ENCODE measurements around the gene KCMF1.
A peak's percentile ranks its signal among the peaks of the same experiment; 100 is the strongest.
"Not testable (repeated sequence)": the region's sequence is repeated elsewhere in the genome, so short reads cannot be mapped to it uniquely, and the experiment has no call there.

KCMF1 gene

GRCh38 chr2:84970868-84971509 is at the start of gene KCMF1:
Gene KCMF1, plus strand, starts transcription at chr2:84971161. Its CDS starts 291 bp downstream, at chr2:84971452.
- peak in 1 of 2 donors; percentile 70 for DNase-seq

DNA sequence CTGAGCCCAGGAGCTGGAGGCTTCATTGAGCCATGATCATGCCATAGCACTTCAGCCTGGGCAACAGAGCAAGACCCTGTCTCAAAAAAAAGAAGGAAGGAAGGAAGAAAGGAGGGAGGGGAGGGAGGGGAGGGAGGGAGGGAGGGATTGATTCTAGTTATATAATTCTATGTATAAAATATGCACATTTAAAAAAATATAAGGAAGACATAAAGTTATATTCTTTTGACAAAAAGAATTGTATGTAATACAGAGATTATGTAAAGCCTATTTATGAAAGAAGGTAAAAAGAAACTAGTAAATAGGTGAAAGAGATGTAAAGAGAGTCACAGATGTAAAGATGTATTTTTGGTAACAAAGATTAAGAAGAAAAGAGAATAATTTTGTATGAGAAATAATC is 48.0 kb upstream of the KCMF1 start:
- no peak for DNase-seq

DNA sequence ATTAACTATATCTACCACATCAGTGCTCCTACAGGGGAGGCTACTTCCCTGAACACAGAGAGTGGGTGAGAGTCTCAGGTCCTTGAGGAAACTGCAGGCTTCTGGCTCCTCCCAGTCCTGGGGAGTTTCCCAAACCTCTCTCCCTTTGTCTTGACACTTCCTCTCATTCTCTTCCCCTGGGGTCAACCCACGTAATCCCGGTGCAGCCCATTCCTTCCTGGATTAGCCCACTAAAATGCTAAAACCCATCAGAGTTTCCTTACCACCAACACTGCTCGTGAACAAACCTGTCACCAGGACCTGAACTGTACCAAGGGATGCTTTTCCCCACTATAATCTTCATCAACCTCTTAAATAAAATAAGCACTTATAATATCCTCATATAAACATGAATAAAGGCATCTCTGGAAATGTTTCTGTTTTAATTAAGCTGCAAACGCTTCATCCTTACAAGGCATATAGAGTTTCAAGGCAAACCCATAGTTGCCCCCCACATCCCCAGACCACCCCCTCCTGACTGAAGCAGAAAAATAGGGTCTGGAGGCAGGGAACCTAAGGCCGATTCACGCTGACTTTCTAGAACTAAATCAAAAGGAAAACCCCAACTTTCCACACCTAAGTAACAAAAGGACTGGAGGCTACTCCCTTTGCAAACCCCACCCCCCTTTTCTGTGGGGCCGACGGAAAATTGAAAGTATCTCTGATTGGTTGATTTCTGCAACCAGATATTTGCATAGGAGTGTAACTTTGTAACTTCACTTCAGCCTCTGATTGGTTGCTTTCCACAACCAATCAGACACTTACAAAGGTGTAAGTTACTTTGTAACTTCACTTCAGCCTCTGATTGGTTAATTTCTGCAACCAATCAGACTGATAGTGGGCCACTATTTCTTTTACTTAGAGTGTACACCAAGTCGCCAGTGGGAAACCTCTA is 46.5 kb upstream of the KCMF1 start:
- no peak for DNase-seq

DNA sequence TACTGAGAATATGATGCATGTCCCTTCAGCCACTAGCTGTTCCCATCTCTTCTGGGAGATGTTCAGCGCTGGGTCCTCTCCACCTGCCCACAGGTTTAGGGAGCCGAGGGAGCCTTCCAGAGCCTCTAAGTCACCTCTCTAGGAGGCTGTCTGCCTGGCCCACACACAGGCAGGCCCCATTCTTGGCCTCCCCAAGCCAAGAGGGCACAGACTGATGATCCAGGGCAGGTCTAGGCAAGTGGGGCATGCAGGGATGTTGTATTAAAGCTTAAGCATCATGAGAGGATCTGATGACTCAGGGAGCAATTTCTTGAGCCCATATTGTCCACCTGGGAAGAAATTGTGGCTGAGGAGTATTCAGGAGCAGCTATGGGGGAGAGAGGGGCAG is 45.6 kb upstream of the KCMF1 start:
- no peak for DNase-seq

- peak; percentile 95 to 97 for DNase-seq
Observed at GRCh38 chr2:84925724-84926376, 45.1 kb upstream of the KCMF1 start.

- DNase-seq: no peak
Observed at GRCh38 chr2:84927275-84927627, 43.7 kb upstream of the KCMF1 start.

- DNase-seq: no peak
Observed at GRCh38 chr2:84931384-84931821, 39.6 kb upstream of the KCMF1 start.

- peak in 1 of 2 donors; percentile 35 for DNase-seq
Observed at GRCh38 chr2:84938194-84938879, 32.6 kb upstream of the KCMF1 start.

GRCh38 chr2:84939426-84940087 is 31.4 kb upstream of the KCMF1 start:
- DNase-seq: peak in 1 of 2 donors; percentile 27

GRCh38 chr2:84940088-84940470 is 30.9 kb upstream of the KCMF1 start:
- DNase-seq: no peak

DNA sequence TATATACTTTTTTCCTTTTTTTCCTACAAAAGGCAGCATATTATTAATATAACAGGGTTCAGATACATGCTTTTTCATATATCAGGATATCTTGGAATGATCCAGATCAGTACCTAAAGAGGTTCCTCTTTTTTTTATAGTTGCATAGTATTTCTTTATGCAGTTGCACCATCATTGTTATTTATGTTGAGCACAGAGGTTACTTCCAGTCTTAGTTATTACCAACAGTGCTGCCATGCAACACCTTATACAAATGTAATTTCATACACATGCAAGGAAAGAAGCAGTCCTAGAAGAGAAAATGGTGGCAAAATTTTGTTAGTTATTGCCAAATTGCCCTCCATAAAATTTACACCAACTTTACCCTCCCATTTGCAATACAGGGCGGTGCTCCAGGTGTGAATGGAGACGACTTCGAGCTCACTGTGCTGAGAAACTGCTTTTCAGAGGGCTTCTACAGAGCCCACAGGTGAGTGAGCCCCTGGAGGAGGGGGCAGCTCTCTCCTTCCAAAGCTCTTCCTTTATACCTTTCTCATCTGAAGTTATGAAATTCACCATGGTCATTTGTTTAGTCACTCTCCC is 30.0 kb upstream of the KCMF1 start:
- DNase-seq: no peak

GRCh38 chr2:84942166-84942565 is 28.8 kb upstream of the KCMF1 start:
- DNase-seq: no peak

DNA sequence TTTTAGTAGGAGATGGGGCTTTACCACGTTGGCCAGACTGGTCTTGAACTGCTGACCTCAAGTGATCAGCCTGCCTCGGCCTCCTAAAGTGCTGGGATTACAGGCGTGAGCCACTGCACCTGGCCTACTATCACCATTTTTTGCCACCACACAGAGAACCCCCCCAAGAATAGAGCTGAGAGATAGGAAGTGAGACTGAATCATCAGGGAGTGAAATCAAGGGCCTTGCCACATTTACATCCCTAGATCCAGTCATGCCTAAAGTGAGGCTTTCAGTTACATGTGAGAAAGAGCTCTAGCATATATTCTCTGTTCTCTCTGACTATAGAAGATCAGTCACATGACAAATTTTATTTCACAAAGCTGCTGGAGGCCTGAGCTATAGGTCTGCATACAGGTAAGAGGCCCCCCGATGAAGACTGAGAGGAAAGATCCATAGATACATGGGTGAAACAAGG is 28.0 kb upstream of the KCMF1 start:
- DNase-seq: peak in 1 of 2 donors; percentile 2

DNA sequence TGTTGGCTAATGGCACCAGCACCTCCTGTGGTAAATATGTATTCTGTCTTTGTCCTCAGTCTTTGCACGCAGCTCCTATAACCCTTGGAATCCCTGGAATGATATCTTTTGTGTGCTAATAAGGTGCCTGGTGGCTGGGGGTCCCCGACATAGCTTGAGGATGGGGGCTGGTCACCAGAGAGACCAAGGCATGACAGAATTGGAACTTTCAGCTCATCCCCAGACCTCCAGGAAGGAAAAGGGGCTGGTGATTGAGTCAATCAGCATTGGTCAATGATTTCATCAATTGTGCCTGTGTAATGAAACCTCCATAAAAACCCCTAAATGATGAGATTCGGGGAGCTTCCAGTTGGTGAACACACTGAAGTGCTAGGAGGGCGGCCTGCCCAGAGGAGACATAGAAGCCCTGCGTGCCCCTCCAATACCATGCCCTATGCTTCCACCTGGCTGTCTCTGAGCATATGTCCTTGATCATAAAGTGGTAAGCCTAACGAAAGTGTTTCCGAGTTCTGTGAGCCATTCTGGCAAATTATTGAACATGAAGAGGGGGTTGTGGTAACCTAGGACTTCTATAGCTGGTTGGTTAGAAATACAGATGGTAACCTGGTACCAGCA is 26.6 kb upstream of the KCMF1 start:
- DNase-seq: no peak

GRCh38 chr2:84945838-84946203 is 25.1 kb upstream of the KCMF1 start:
- not testable (repeated sequence) for DNase-seq

- peak; percentile 49 to 91 for DNase-seq
Observed at GRCh38 chr2:84946204-84947009, 24.6 kb upstream of the KCMF1 start.

- no peak for DNase-seq
Observed at GRCh38 chr2:84947010-84947593, 23.9 kb upstream of the KCMF1 start.

DNA sequence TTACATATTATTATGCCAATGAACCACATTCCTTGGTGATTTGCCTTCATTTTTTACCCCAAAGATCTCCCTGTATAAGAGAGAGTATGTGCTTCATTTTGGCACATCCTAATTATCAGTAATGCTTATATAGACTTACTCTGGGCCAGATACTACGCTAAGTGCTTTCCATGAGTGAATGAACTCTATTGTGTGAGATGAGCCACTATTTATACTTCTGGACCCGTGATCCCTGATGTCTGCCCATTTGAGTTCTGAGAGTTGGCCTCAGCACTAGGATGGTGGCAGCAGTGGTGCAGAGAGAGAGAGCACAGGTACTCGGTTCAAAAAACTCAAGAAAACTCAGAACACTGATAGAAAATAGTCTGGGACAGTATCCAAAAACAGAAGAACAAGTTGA is 17.4 kb upstream of the KCMF1 start:
- no peak for DNase-seq

DNA sequence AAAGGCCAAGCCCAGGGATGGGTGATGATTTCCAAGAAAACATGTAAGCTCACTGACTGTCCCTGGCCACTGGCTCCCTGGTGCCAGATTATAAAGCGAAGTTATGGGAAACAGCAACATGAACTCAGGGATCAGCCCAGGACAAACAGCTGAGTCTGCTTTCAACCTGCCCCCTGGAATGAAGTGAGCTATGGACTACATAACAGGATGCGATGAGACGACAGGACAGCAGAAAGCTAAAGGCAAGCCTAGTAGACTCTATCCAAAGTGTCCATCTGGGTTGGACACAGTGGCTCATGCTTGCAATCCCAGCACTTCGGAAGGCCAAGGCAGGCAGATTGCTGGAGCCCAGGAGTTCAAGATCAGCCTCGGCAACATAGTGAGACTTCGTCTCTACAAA is 16.6 kb upstream of the KCMF1 start:
- DNase-seq: no peak
